H9 (cell line): ENCODE data around the gene HSPD1. TPM values are rescaled to one million over a fixed set of nuclear protein-coding genes. Genes with fewer than 3 reads are reported as not detected.

ENCODE experiments used
- DNase-seq: peaks from one replicate; pipeline ENCODE4 v3.0.0-alpha.2; 2017
- H2AFZ ChIP-seq: one replicate; pipeline ENCODE4 v1.6.1; 2013; ENCODE audit warnings: mild to moderate bottlenecking, low read length, control low read depth, moderate library complexity
- H2AK5ac ChIP-seq: 2 replicates; pipeline ENCODE4 v1.6.1; 2013; ENCODE audit warnings: low read length, control low read depth, mixed read lengths; ENCODE audit not compliant: insufficient read length
- H2BK120ac ChIP-seq: one replicate; pipeline ENCODE4 v1.6.1; 2013; ENCODE audit warnings: low read depth, mild to moderate bottlenecking, low read length, control low read depth, inconsistent platforms; ENCODE audit not compliant: poor library complexity, severe bottlenecking
- H2BK12ac ChIP-seq: 2 replicates; pipeline ENCODE4 v1.6.1; 2013; ENCODE audit warnings: low read length, control low read depth, mixed read lengths, low read depth; ENCODE audit not compliant: insufficient read length
- H2BK15ac ChIP-seq: 2 replicates; pipeline ENCODE4 v1.6.1; 2013; ENCODE audit warnings: low read depth, low read length, control low read depth
- H2BK20ac ChIP-seq: one replicate; pipeline ENCODE4 v1.6.1; 2013; ENCODE audit warnings: low read depth, mild to moderate bottlenecking, low read length, control low read depth, inconsistent platforms; ENCODE audit not compliant: poor library complexity, severe bottlenecking
- H2BK5ac ChIP-seq: 2 replicates; pipeline ENCODE4 v1.6.1; 2013; ENCODE audit warnings: low read length, control low read depth, mixed read lengths; ENCODE audit not compliant: insufficient read length
- H3K14ac ChIP-seq: 2 replicates; pipeline ENCODE4 v1.6.1; 2013; ENCODE audit warnings: low read length, control low read depth; ENCODE audit not compliant: insufficient read depth
- H3K18ac ChIP-seq: 2 replicates; pipeline ENCODE4 v1.6.1; 2013; ENCODE audit warnings: low read depth, mild to moderate bottlenecking, mixed read lengths, low read length, control low read depth; ENCODE audit not compliant: insufficient read length
- H3K23ac ChIP-seq: 2 replicates; pipeline ENCODE4 v1.6.1; 2013; ENCODE audit warnings: low read length, control low read depth, mixed read lengths, low read depth; ENCODE audit not compliant: insufficient read length
- H3K23me2 ChIP-seq: 2 replicates; pipeline ENCODE4 v1.6.1; 2013; ENCODE audit warnings: low read depth, mild to moderate bottlenecking, mixed read lengths, low read length, control low read depth; ENCODE audit not compliant: insufficient read length, poor library complexity, severe bottlenecking
- H3K27ac ChIP-seq: 2 replicates; pipeline ENCODE4 v1.5.1; 2013; ENCODE audit warnings: low read length, control low read depth, mixed read lengths, low read depth; ENCODE audit not compliant: insufficient read length
- H3K27me3 ChIP-seq: 2 replicates; pipeline ENCODE4 v1.6.1; 2013; ENCODE audit warnings: low read length, control low read depth, inconsistent platforms; ENCODE audit not compliant: insufficient read depth
- H3K4ac ChIP-seq: 2 replicates; pipeline ENCODE4 v1.6.1; 2013; ENCODE audit warnings: low read depth, mild to moderate bottlenecking, control low read depth, inconsistent platforms, low read length, moderate library complexity
- H3K4me1 ChIP-seq: 2 replicates; pipeline ENCODE4 v1.6.1; 2013; ENCODE audit warnings: low read length, control low read depth, inconsistent platforms; ENCODE audit not compliant: insufficient read depth
- H3K4me2 ChIP-seq: 2 replicates; pipeline ENCODE4 v1.6.1; 2013; ENCODE audit warnings: low read length, control low read depth, mixed read lengths; ENCODE audit not compliant: insufficient read length, insufficient read depth
- H3K56ac ChIP-seq: 2 replicates; pipeline ENCODE4 v1.6.1; 2013; ENCODE audit warnings: low read depth, mild to moderate bottlenecking, mixed read lengths, low read length, control low read depth; ENCODE audit not compliant: insufficient read length
- H3K79me1 ChIP-seq: 2 replicates; pipeline ENCODE4 v1.6.1; 2013; ENCODE audit warnings: low read depth, mild to moderate bottlenecking, moderate library complexity, low read length, control low read depth, inconsistent platforms; ENCODE audit not compliant: insufficient read depth, poor library complexity, severe bottlenecking
- H3K79me2 ChIP-seq: 2 replicates; pipeline ENCODE4 v1.6.1; 2013; ENCODE audit warnings: low read length, control low read depth, inconsistent platforms; ENCODE audit not compliant: insufficient read depth
- H3K9ac ChIP-seq: 2 replicates; pipeline ENCODE4 v1.6.1; 2013; ENCODE audit warnings: low read length, control low read depth, mixed read lengths; ENCODE audit not compliant: insufficient read length; ENCODE audit errors: extremely low read depth
- H3K9me3 ChIP-seq: one replicate; pipeline ENCODE4 v1.6.1; 2013; ENCODE audit warnings: low read depth, low read length, inconsistent platforms; ENCODE audit not compliant: control insufficient read depth
- H3T11ph ChIP-seq: one replicate; pipeline ENCODE4 v1.6.1; 2013; ENCODE audit warnings: mild to moderate bottlenecking, low read length, control low read depth, inconsistent platforms
- H4K20me1 ChIP-seq: one replicate; pipeline ENCODE4 v1.6.1; 2013; ENCODE audit not compliant: control insufficient read depth, insufficient read length, insufficient read depth
- H4K5ac ChIP-seq: 2 replicates; pipeline ENCODE4 v1.6.1; 2013; ENCODE audit warnings: low read depth, mild to moderate bottlenecking, mixed read lengths, low read length, control low read depth; ENCODE audit not compliant: insufficient read length
- H4K8ac ChIP-seq: replicated peaks from 2 replicates; pipeline ENCODE4 v1.6.1; 2013; ENCODE audit warnings: low read length, control low read depth, mixed read lengths, low read depth; ENCODE audit not compliant: insufficient read length
- H4K91ac ChIP-seq: 2 replicates; pipeline ENCODE4 v1.6.1; 2013; ENCODE audit warnings: low read depth, mild to moderate bottlenecking, moderate library complexity, mixed read lengths, low read length, control low read depth; ENCODE audit not compliant: insufficient read length
- H3K27ac Mint-ChIP-seq, 3 experiments: 2 replicates in 2 of 3; 3 replicates in 1 of 3; pipeline ENCODE4 v1.8.0; 2020 to 2021; ENCODE audit warnings: mixed read lengths in 3 of 3, mild to moderate bottlenecking in 1 of 3, moderate library complexity in 1 of 3
- H3K27me3 Mint-ChIP-seq: 2 replicates; pipeline ENCODE4 v1.8.0; 2021; ENCODE audit warnings: low read depth, mild to moderate bottlenecking, moderate library complexity, mixed read lengths
- H3K36me3 Mint-ChIP-seq, 3 experiments: 2 replicates in 2 of 3; 3 replicates in 1 of 3; pipeline ENCODE4 v1.8.0; 2020 to 2021; ENCODE audit warnings: low read depth in 3 of 3, mixed read lengths in 3 of 3; ENCODE audit not compliant: insufficient read depth in 1 of 3
- H3K4me1 Mint-ChIP-seq, 2 experiments: 2 replicates each; pipeline ENCODE4 v1.8.0; 2020; ENCODE audit warnings: mixed read lengths in 2 of 2
- H3K4me3 Mint-ChIP-seq, 2 experiments: 2 replicates in 1 of 2; 3 replicates in 1 of 2; pipeline ENCODE4 v1.8.0; 2020 to 2021; ENCODE audit warnings: mild to moderate bottlenecking in 2 of 2, mixed read lengths in 2 of 2, moderate library complexity in 1 of 2
- H3K9me3 Mint-ChIP-seq, 2 experiments: 2 replicates in 1 of 2; 3 replicates in 1 of 2; pipeline ENCODE4 v1.8.0; 2020; ENCODE audit warnings: mild to moderate bottlenecking in 2 of 2, mixed read lengths in 2 of 2, moderate library complexity in 1 of 2
- CTCF ChIP-seq: fragments of 200-600 bp; sonication (generic); conservative IDR thresholded peaks from 3 replicates; pipeline ENCODE4 v1.8.0; 2021; ENCODE audit warnings: antibody characterized with exemption, mild to moderate bottlenecking
- WGBS: extraction: QIAGEN DNeasy Blood & Tissue Kit; methylation state at CpG from one replicate; pipeline ENCODE4 v1.1.7; 2013; ENCODE audit warnings: missing lambda C conversion rate, low lambda C conversion rate, mixed read lengths; ENCODE audit not compliant: insufficient read length; ENCODE audit errors: extremely low coverage; 5-methylcytosine and 5-hydroxymethylcytosine counted together
- total RNA-seq: library from RNA; stranded (reverse); gene quantifications from 2 replicates; pipeline ENCODE4 v1.2.1, GENCODE V29; 2021

The HSPD1 gene
- total RNA-seq, 1 experiment from 2014 or later, result 846 TPM

GRCh38 chr2:197460649-197461048, 39.0 kb downstream of the HSPD1 start:
- H3K18ac ChIP-seq, result no peak overlapping the region
- Mint-ChIP-seq H3K36me3 (peaks cover 7 to 30% (median 15%) of the 10 kb centered on the region in 3 experiments; a peak in 6 of 7 replicates), H3K9me3 (peaks cover 0 to 3% of the 10 kb centered on the region in 2 experiments; a peak in 1 of 5 replicates), H3K4me3 (no peak overlapping the region), H3K27ac (no peak overlapping the region), H3K27me3 (no peaks in the 10 kb centered on the region), H3K4me1 (no peaks in the 10 kb centered on the region)
- no peak overlapping the region for H3K14ac ChIP-seq
- no peaks in the 10 kb centered on the region for H3K23me2 ChIP-seq
- H3K23ac ChIP-seq, result no peak overlapping the region
- no peak for TF ChIP-seq CTCF
- peaks cover 4% of the 10 kb centered on the region for H3K79me1 ChIP-seq
- no CpG with 5 or more reads among the region's 4 CpGs for WGBS
- no peak overlapping the region for H3K4me2 ChIP-seq
- H3K9ac ChIP-seq, result no peak overlapping the region
- H4K91ac ChIP-seq, result no peak overlapping the region
- no peak for DNase-seq
- H3K4me1 ChIP-seq, result no peaks in the 10 kb centered on the region
- no peak overlapping the region for H3K56ac ChIP-seq
- H3K9me3 ChIP-seq, result no peaks in the 10 kb centered on the region
- H4K5ac ChIP-seq, result no peak overlapping the region
- H2AFZ ChIP-seq, result no peak overlapping the region
- no peak overlapping the region for H2BK15ac ChIP-seq
- H3T11ph ChIP-seq, result no peak overlapping the region
- no peak overlapping the region for H2BK12ac ChIP-seq
- no peak overlapping the region for H2BK20ac ChIP-seq
- no peak overlapping the region for H3K27ac ChIP-seq
- H3K79me2 ChIP-seq, result peaks cover 11% of the 10 kb centered on the region; the same call in 1 of the 2 replicates
- H3K27me3 ChIP-seq, result no peaks in the 10 kb centered on the region
- H3K4ac ChIP-seq, result no peak overlapping the region
- no peaks in the 10 kb centered on the region for H4K20me1 ChIP-seq
- no peak overlapping the region for H4K8ac ChIP-seq
- H2AK5ac ChIP-seq, result no peak overlapping the region
- H2BK120ac ChIP-seq, result no peak overlapping the region
- no peak overlapping the region for H2BK5ac ChIP-seq
